GM23338 (cell line): ENCODE data around the gene KCNA2. TPM values are rescaled to one million over a fixed set of nuclear protein-coding genes. Genes with fewer than 3 reads are reported as not detected.

Experiments
- ATAC-seq: fragments of 200-7000 bp; cut with Tn5 transposase; 3 replicates; pipeline ENCODE4 v1.9.1; 2020
- DNase-seq: peaks from one replicate; pipeline ENCODE4 v3.0.0-alpha.2; 2015; ENCODE audit warnings: low spot score
- H2AFZ ChIP-seq: fragments of 200-600 bp; sonication (generic); 2 replicates; pipeline ENCODE4 v1.8.0; 2016; ENCODE audit warnings: antibody characterized with exemption, mild to moderate bottlenecking, moderate library complexity
- H3F3A ChIP-seq: fragments of 200-600 bp; sonication (generic); replicated peaks from 2 replicates; pipeline ENCODE4 v1.8.0; 2017; ENCODE audit warnings: antibody characterized with exemption, mixed run types, low read depth
- H3K27ac ChIP-seq: fragments of 200-600 bp; sonication (generic); 2 replicates; pipeline ENCODE4 v1.6.1; 2016; ENCODE audit warnings: low read depth
- H3K27me3 ChIP-seq: fragments of 200-600 bp; sonication (generic); 2 replicates; pipeline ENCODE4 v1.8.0; 2016; ENCODE audit warnings: mild to moderate bottlenecking, mixed run types, moderate library complexity; ENCODE audit not compliant: insufficient read depth
- H3K36me3 ChIP-seq: fragments of 200-600 bp; sonication (generic); 2 replicates; pipeline ENCODE4 v1.8.0; 2016; ENCODE audit warnings: mild to moderate bottlenecking; ENCODE audit not compliant: insufficient read depth
- H3K4me1 ChIP-seq: fragments of 200-600 bp; sonication (generic); 2 replicates; pipeline ENCODE4 v1.8.0; 2016; ENCODE audit warnings: mild to moderate bottlenecking, moderate library complexity; ENCODE audit not compliant: insufficient read depth
- H3K4me2 ChIP-seq: fragments of 200-600 bp; sonication (generic); 2 replicates; pipeline ENCODE4 v1.7.1; 2017; ENCODE audit warnings: mixed run types
- H3K4me3 ChIP-seq: fragments of 200-600 bp; sonication (generic); 2 replicates; pipeline ENCODE4 v1.6.1; 2016; ENCODE audit warnings: mixed run types
- H3K79me2 ChIP-seq: fragments of 200-600 bp; sonication (generic); replicated peaks from 2 replicates; pipeline ENCODE4 v1.8.0; 2017; ENCODE audit warnings: mild to moderate bottlenecking; ENCODE audit not compliant: insufficient read depth
- H3K9me2 ChIP-seq: fragments of 200-600 bp; sonication (generic); 2 replicates; pipeline ENCODE4 v1.8.0; 2017; ENCODE audit not compliant: insufficient read depth
- H4K20me1 ChIP-seq: fragments of 200-600 bp; sonication (generic); replicated peaks from 2 replicates; pipeline ENCODE4 v1.8.0; 2017; ENCODE audit warnings: mild to moderate bottlenecking; ENCODE audit not compliant: insufficient read depth
- H3K27ac Mint-ChIP-seq: 2 replicates; pipeline ENCODE4 v1.8.0; 2020; ENCODE audit warnings: inconsistent platforms, mild to moderate bottlenecking, moderate library complexity, mixed read lengths
- H3K27me3 Mint-ChIP-seq: 3 replicates; pipeline ENCODE4 v1.8.0; 2022; ENCODE audit warnings: low read depth, mild to moderate bottlenecking, moderate library complexity, mixed read lengths, inconsistent platforms; ENCODE audit not compliant: insufficient read depth, poor library complexity
- H3K36me3 Mint-ChIP-seq: 3 replicates; pipeline ENCODE4 v1.8.0; 2021; ENCODE audit warnings: low read depth, mild to moderate bottlenecking, inconsistent platforms, moderate library complexity, mixed read lengths
- H3K4me1 Mint-ChIP-seq: 3 replicates; pipeline ENCODE4 v1.8.0; 2020; ENCODE audit warnings: mild to moderate bottlenecking, inconsistent platforms, mixed read lengths
- H3K4me3 Mint-ChIP-seq: 3 replicates; pipeline ENCODE4 v1.8.0; 2021; ENCODE audit warnings: moderate library complexity, mild to moderate bottlenecking, inconsistent platforms, mixed read lengths
- H3K9me3 Mint-ChIP-seq: 3 replicates; pipeline ENCODE4 v1.8.0; 2020; ENCODE audit warnings: moderate library complexity, mild to moderate bottlenecking, inconsistent platforms, mixed read lengths
- CREB1 ChIP-seq: fragments of 250-450 bp; sonication (Bioruptor Pico); IDR thresholded peaks from 2 replicates; pipeline ENCODE4 v1.5.0; 2020; ENCODE audit warnings: low read depth, mild to moderate bottlenecking, moderate library complexity
- ETS1 ChIP-seq: IDR thresholded peaks from 2 replicates; pipeline ENCODE4 v1.6.1; 2016; ENCODE audit warnings: antibody characterized with exemption
- EZH2 ChIP-seq: fragments of 200-600 bp; sonication (generic); IDR thresholded peaks from one replicate; pipeline ENCODE4 v1.8.0; 2017; ENCODE audit warnings: antibody characterized with exemption, mild to moderate bottlenecking, low read depth; ENCODE audit not compliant: unreplicated experiment
- JUNB ChIP-seq: IDR thresholded peaks from one replicate; pipeline ENCODE4 v1.6.1; 2016; ENCODE audit warnings: antibody characterized with exemption; ENCODE audit not compliant: unreplicated experiment
- NANOG ChIP-seq: IDR thresholded peaks from 2 replicates; pipeline ENCODE4 v1.6.1; 2016; ENCODE audit warnings: antibody characterized with exemption, borderline replicate concordance
- POLR2AphosphoS5 ChIP-seq: IDR thresholded peaks from 2 replicates; pipeline ENCODE4 v1.6.1; 2016; ENCODE audit warnings: antibody characterized with exemption, low read depth
- REST ChIP-seq: IDR thresholded peaks from one replicate; pipeline ENCODE4 v1.6.1; 2018; ENCODE audit warnings: antibody characterized with exemption; ENCODE audit not compliant: unreplicated experiment
- STAT1 ChIP-seq: IDR thresholded peaks from one replicate; pipeline ENCODE4 v1.6.1; 2016; ENCODE audit warnings: antibody characterized with exemption; ENCODE audit not compliant: unreplicated experiment
- ZNF114 ChIP-seq: fragments of 250-450 bp; sonication (Bioruptor Pico); IDR thresholded peaks from 2 replicates; pipeline ENCODE4 v1.5.0; 2020; ENCODE audit warnings: mild to moderate bottlenecking, moderate library complexity
- ZNF331 ChIP-seq: fragments of 250-450 bp; sonication (Bioruptor Pico); IDR thresholded peaks from 2 replicates; pipeline ENCODE4 v1.5.0; 2020; ENCODE audit warnings: low read depth, mild to moderate bottlenecking, moderate library complexity
- polyA plus RNA-seq: library from polyadenylated mRNA; unstranded; fragments of >200 nt; fragmentation: Nextera tagmentation; extraction: Ambion mirVana; gene quantifications from 2 replicates; pipeline ENCODE4 v1.2.1, GENCODE V29; 2016
- total RNA-seq: library from RNA; depleted of rRNA; stranded (reverse); fragments of >200 nt; shearing (Covaris generic); gene quantifications from 2 replicates; pipeline ENCODE4 v1.2.3, GENCODE V29; 2014

KCNA2 gene
- total and polyA plus RNA-seq, 2 experiments from 2014 or later = 0.11 to 1.5 TPM

- peaks cover 66% of the 10 kb centered on the region for H3K27me3 ChIP-seq
- Mint-ChIP-seq H3K27ac (no peak overlapping the region), H3K4me3 (no peak overlapping the region), H3K4me1 (peaks cover 14% of the 10 kb centered on the region), H3K9me3 (no peaks in the 10 kb centered on the region), H3K36me3 (no peaks in the 10 kb centered on the region), H3K27me3 (peaks cover 36% of the 10 kb centered on the region)
- H2AFZ ChIP-seq = no peak overlapping the region
- no peaks in the 10 kb centered on the region; the same call in 1 of the 2 replicates for H4K20me1 ChIP-seq
- peaks cover 6% of the 10 kb centered on the region; the same call in 1 of the 2 replicates for H3K9me2 ChIP-seq
- H3K79me2 ChIP-seq = no peaks in the 10 kb centered on the region
- ATAC-seq = no peak
- H3K27ac ChIP-seq = no peak overlapping the region
- no peak overlapping the region for H3K4me3 ChIP-seq
- no peaks in the 10 kb centered on the region for H3F3A ChIP-seq
- DNase-seq = no peak
- H3K36me3 ChIP-seq = peaks cover 3% of the 10 kb centered on the region; the same call in 1 of the 2 replicates
- TF ChIP-seq EZH2 (no peak), STAT1 (no peak), CREB1 (CRISPR knock-in tag) (no peak), NANOG (no peak), ETS1 (no peak)
- peaks cover 7% of the 10 kb centered on the region; the same call in 1 of the 2 replicates for H3K4me1 ChIP-seq
- H3K4me2 ChIP-seq = no peak overlapping the region
These were observed 32.8 kb downstream of the KCNA2 start for GRCh38 chr1:110573314-110573713.

GRCh38 chr1:110572751-110573150, 33.4 kb downstream of the KCNA2 start:
- H2AFZ ChIP-seq = no peak overlapping the region
- H3K9me2 ChIP-seq = peaks cover 6% of the 10 kb centered on the region; the same call in 1 of the 2 replicates
- ATAC-seq (no peak), DNase-seq (no peak)
- H3K4me2 ChIP-seq = no peak overlapping the region
- no peaks in the 10 kb centered on the region for H3K36me3 ChIP-seq
- no peak overlapping the region for H3K4me3 Mint-ChIP-seq
- peaks cover 14% of the 10 kb centered on the region for H3K4me1 Mint-ChIP-seq
- H3K4me1 ChIP-seq = peaks cover 7% of the 10 kb centered on the region; the same call in 1 of the 2 replicates
- no peaks in the 10 kb centered on the region; the same call in 1 of the 2 replicates for H4K20me1 ChIP-seq
- H3K27me3 ChIP-seq = peaks cover 61% of the 10 kb centered on the region
- H3F3A ChIP-seq = no peaks in the 10 kb centered on the region
- H3K36me3 Mint-ChIP-seq = no peaks in the 10 kb centered on the region
- no peaks in the 10 kb centered on the region for H3K9me3 Mint-ChIP-seq
- no peak overlapping the region for H3K27ac ChIP-seq
- no peaks in the 10 kb centered on the region for H3K79me2 ChIP-seq
- no peak overlapping the region for H3K4me3 ChIP-seq
- H3K27me3 Mint-ChIP-seq = peaks cover 36% of the 10 kb centered on the region
- TF ChIP-seq STAT1 = no peak
- H3K27ac Mint-ChIP-seq = no peak overlapping the region

GRCh38 chr1:110570901-110571300, 35.3 kb downstream of the KCNA2 start:
- Histone ChIP-seq H2AFZ (no peak overlapping the region), H3K9me2 (peaks cover 6% of the 10 kb centered on the region; the same call in 1 of the 2 replicates), H3K27me3 (peaks cover 47% of the 10 kb centered on the region), H4K20me1 (no peaks in the 10 kb centered on the region; the same call in 1 of the 2 replicates), H3K36me3 (no peaks in the 10 kb centered on the region), H3K4me1 (peaks cover 7% of the 10 kb centered on the region; the same call in 1 of the 2 replicates), H3K4me2 (no peak overlapping the region), H3K79me2 (no peaks in the 10 kb centered on the region), H3F3A (no peaks in the 10 kb centered on the region), H3K27ac (no peak overlapping the region), H3K4me3 (no peak overlapping the region)
- Mint-ChIP-seq H3K9me3 (no peaks in the 10 kb centered on the region), H3K4me3 (no peak overlapping the region), H3K27ac (no peak overlapping the region), H3K4me1 (peaks cover 16% of the 10 kb centered on the region), H3K36me3 (no peaks in the 10 kb centered on the region), H3K27me3 (peaks cover 49% of the 10 kb centered on the region)
- ATAC-seq (no peak), DNase-seq (no peak)
- TF ChIP-seq POLR2AphosphoS5 (no peak), EZH2 (no peak), ETS1 (no peak), NANOG (no peak), REST (no peak), ZNF331 (no peak), ZNF114 (CRISPR knock-in tag) (no peak), JUNB (no peak), CREB1 (CRISPR knock-in tag) (no peak)
